ENCODE data around the gene BTBD18. TPM values are rescaled to one million over a fixed set of nuclear protein-coding genes. Genes with fewer than 3 reads are reported as not detected.
A peak's percentile ranks its signal among the peaks of the same experiment; 100 is the strongest.

Gene BTBD18
- total RNA-seq, 1 experiment from 2014 or later = 0.09 TPM

DNA sequence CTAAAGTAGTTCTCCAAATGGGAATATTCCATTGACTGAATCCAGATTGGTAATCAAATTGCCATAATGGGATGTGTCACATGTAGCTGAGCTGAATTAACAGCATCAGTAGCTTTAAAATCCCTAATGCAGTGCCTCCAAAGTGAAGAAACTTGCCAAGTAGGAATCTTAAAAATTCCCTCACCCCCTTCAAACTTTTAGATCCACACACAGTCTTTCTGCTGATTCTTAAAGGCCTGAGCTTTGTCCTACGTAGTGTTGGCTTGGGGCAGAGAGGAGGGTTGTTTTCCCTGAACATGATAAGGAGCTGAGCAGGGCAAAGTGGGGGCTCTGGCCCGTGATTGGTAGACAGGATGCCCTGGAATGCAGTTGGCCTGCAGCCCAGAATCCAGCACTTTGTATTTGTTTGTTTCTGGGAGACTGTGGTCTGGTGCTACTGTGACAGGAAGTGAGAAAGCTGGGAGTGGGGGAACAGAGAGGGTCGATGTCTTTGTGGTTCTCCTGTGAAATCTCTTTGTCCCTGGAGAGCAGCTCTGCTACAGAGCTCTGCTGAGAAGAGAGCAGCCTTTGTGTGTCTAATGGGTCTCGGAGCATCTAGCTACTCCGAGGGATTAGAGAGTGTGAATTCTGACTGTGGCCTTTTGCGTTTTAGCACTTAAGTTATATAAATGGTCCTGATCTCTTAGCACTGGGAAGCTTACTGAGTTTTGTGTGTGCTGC, 26.9 kb upstream of the BTBD18 start:
- peak overlapping the region; percentile 51 for H3K4me3 Mint-ChIP-seq
- CTCF ChIA-PET = interaction anchor here (0.8 to 4.7 kb wide), 14 partner anchors 10 to 746 kb away, joined by 3 to 61 read pairs (median 4); partner anchors contain the start of genes BTBD18 and CTNND1
- H3K36me3 Mint-ChIP-seq = no peaks in the 10 kb centered on the region; the same call in 1 of the 2 replicates
- no peaks in the 10 kb centered on the region for H3K27me3 Mint-ChIP-seq (ENCODE audit: low read depth)
- POLR2A ChIA-PET = interaction anchor here (0.5 to 9.0 kb wide), 17 partner anchors 9 to 306 kb away, joined by 3 to 188 read pairs (median 5); partner anchors contain the start of genes BTBD18, CTNND1, MED19 and SELENOH
- H3K27ac Mint-ChIP-seq = peak overlapping the region; percentile 99
- ATAC-seq (peak; percentile 77), DNase-seq (ENCODE audit: low spot score) (peak; percentile 80)
- H3K4me1 Mint-ChIP-seq = peaks cover 91% of the 10 kb centered on the region
- no peaks in the 10 kb centered on the region for H3K9me3 Mint-ChIP-seq
- no peak for TF ChIP-seq ZBTB43 (CRISPR knock-in tag; IDR thresholded peaks at IDR 0.05)
- TF ChIP-seq TEAD1 (CRISPR knock-in tag; IDR thresholded peaks at IDR 0.05) = peak; percentile 73; the same call in 1 of the 2 replicates
- TF ChIP-seq, protein P1, sequence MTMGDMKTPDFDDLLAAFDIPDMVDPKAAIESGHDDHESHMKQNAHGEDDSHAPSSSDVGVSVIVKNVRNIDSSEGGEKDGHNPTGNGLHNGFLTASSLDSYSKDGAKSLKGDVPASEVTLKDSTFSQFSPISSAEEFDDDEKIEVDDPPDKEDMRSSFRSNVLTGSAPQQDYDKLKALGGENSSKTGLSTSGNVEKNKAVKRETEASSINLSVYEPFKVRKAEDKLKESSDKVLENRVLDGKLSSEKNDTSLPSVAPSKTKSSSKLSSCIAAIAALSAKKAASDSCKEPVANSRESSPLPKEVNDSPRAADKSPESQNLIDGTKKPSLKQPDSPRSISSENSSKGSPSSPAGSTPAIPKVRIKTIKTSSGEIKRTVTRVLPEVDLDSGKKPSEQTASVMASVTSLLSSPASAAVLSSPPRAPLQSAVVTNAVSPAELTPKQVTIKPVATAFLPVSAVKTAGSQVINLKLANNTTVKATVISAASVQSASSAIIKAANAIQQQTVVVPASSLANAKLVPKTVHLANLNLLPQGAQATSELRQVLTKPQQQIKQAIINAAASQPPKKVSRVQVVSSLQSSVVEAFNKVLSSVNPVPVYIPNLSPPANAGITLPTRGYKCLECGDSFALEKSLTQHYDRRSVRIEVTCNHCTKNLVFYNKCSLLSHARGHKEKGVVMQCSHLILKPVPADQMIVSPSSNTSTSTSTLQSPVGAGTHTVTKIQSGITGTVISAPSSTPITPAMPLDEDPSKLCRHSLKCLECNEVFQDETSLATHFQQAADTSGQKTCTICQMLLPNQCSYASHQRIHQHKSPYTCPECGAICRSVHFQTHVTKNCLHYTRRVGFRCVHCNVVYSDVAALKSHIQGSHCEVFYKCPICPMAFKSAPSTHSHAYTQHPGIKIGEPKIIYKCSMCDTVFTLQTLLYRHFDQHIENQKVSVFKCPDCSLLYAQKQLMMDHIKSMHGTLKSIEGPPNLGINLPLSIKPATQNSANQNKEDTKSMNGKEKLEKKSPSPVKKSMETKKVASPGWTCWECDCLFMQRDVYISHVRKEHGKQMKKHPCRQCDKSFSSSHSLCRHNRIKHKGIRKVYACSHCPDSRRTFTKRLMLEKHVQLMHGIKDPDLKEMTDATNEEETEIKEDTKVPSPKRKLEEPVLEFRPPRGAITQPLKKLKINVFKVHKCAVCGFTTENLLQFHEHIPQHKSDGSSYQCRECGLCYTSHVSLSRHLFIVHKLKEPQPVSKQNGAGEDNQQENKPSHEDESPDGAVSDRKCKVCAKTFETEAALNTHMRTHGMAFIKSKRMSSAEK (CRISPR knock-in tag; IDR thresholded peaks at IDR 0.05; ENCODE audit: borderline replicate concordance) = 0 out of 2 replicates have a peak, but pooled peaks have one; percentile 31
- TF ChIP-seq NFYB (CRISPR knock-in tag; conservative IDR thresholded peaks at IDR 0.05; ENCODE audit: low read depth) = peak; percentile 62
- TF ChIP-seq TEAD4 (CRISPR knock-in tag; IDR thresholded peaks at IDR 0.05) = peak; percentile 87

DNA sequence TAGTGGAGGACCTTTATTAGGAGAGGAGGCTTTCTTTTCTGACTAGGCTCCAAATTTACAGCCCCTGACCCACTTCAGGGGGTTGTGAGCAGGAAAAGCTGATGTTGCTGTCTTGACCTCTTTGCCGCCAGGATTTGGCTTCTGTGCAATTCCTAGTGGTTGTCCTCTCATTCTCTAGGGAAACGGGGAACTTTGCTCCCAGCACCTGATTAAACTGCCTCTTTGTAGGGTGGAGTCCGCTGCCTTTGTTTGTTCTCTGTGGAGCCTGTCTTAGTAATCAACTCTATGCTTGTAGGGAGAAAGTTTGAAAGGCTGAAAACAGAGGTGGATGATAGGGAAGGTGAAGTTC, 26.3 kb upstream of the BTBD18 start:
- no peaks in the 10 kb centered on the region for H3K9me3 Mint-ChIP-seq
- CTCF ChIA-PET = interaction anchor here (1.0 to 4.7 kb wide), 6 partner anchors 12 to 283 kb away, joined by 3 to 61 read pairs (median 18); partner anchors contain the start of genes BTBD18 and CTNND1
- no peaks in the 10 kb centered on the region for H3K27me3 Mint-ChIP-seq (ENCODE audit: low read depth)
- no peaks in the 10 kb centered on the region for H3K36me3 Mint-ChIP-seq
- ATAC-seq (no peak), DNase-seq (ENCODE audit: low spot score) (no peak)
- POLR2A ChIA-PET = interaction anchor here (0.5 to 9.0 kb wide), 11 partner anchors 9 to 305 kb away, joined by 3 to 188 read pairs (median 6); partner anchors contain the start of genes BTBD18, CTNND1 and SELENOH
- H3K27ac Mint-ChIP-seq = peak overlapping the region; percentile 99
- TF ChIP-seq ATF3 (CRISPR knock-in tag; conservative IDR thresholded peaks at IDR 0.05) (no peak), MAX (CRISPR knock-in tag; IDR thresholded peaks at IDR 0.05) (no peak)
- H3K4me1 Mint-ChIP-seq = peaks cover 91% of the 10 kb centered on the region
- H3K4me3 Mint-ChIP-seq = peak overlapping the region; percentile 51

GRCh38 chr11:57776577-57777210, 25.1 kb upstream of the BTBD18 start:
- CTCF ChIA-PET = interaction anchor here (0.6 to 4.7 kb wide), 4 partner anchors 16 to 99 kb away, joined by 3 to 61 read pairs (median 16); partner anchors contain the start of gene BTBD18
- peak overlapping the region; percentile 29 for H3K4me3 Mint-ChIP-seq
- TF ChIP-seq GTF2I (CRISPR knock-in tag; conservative IDR thresholded peaks at IDR 0.05) (no peak), STAT6 (CRISPR knock-in tag; conservative IDR thresholded peaks at IDR 0.05; ENCODE audit: low read depth) (no peak), ARID4B (CRISPR knock-in tag; IDR thresholded peaks at IDR 0.05; ENCODE audit: borderline replicate concordance) (no peak)

More at GRCh38 chr11:57776577-57777210, 25.1 kb upstream of the BTBD18 start:
- Mint-ChIP-seq H3K27me3 (ENCODE audit: low read depth) (no peaks in the 10 kb centered on the region), H3K27ac (peak overlapping the region; percentile 99), H3K36me3 (no peaks in the 10 kb centered on the region), H3K9me3 (no peaks in the 10 kb centered on the region), H3K4me1 (peaks cover 88% of the 10 kb centered on the region)
- no peak for DNase-seq (ENCODE audit: low spot score)
- POLR2A ChIA-PET = interaction anchor here (0.6 to 9.0 kb wide), 3 partner anchors 8 to 24 kb away, joined by 3 to 188 read pairs (median 4); partner anchors contain the start of gene CTNND1
- ATAC-seq = no peak
